ENCODE measurements around the gene AHSG. TPM values are rescaled to one million over a fixed set of nuclear protein-coding genes. Genes with fewer than 3 reads are reported as not detected.

AHSG gene
- total and polyA plus RNA-seq, 7 donors: not detected

DNA sequence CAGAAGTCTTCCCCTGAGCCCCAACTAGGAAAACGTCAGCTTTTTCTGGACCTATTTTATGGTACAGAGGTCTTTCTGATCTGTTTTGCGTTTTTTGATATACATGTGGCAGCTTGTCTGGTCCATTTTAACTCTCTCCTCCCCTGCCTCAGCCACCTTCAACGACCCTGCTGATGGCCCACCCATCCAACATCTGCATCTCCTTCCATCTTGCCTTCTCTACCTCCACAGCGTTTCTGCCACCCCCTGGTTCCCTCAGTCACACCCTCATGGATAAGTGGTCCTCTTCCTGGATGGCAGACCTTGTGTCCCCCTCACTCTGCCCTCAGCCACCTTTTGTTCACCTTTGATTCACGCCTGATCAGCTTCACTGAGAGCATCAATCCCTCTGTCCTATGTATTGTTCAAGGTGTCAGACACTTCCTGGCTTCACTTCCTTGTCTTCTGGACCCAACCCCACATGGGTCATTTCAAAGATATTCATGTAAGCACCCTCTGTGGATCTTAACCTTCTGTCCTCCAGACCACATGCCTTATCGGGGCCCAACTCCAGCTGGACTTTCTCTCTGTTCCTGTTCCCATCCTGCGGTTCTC, 13.5 kb downstream of the AHSG start:
- no peak for ATAC-seq
- H3K27me3 ChIP-seq (ENCODE audit: insufficient read depth in 3 of 3, low read length in 2 of 3): peaks cover 0 to 12% (median 2%) of the 10 kb centered on the region in 3 donors
- intact Hi-C loops (cut with DNase I): no loop called here
- H3K27ac ChIP-seq: no peak overlapping the region
- H3K9me3 ChIP-seq: no peaks in the 10 kb centered on the region
- H3K4me1 ChIP-seq: no peaks in the 10 kb centered on the region
- no peak overlapping the region for H3K4me3 ChIP-seq
- TF ChIP-seq, protein P1, sequence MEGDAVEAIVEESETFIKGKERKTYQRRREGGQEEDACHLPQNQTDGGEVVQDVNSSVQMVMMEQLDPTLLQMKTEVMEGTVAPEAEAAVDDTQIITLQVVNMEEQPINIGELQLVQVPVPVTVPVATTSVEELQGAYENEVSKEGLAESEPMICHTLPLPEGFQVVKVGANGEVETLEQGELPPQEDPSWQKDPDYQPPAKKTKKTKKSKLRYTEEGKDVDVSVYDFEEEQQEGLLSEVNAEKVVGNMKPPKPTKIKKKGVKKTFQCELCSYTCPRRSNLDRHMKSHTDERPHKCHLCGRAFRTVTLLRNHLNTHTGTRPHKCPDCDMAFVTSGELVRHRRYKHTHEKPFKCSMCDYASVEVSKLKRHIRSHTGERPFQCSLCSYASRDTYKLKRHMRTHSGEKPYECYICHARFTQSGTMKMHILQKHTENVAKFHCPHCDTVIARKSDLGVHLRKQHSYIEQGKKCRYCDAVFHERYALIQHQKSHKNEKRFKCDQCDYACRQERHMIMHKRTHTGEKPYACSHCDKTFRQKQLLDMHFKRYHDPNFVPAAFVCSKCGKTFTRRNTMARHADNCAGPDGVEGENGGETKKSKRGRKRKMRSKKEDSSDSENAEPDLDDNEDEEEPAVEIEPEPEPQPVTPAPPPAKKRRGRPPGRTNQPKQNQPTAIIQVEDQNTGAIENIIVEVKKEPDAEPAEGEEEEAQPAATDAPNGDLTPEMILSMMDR (IDR thresholded peaks at IDR 0.05): no peak
- no peak for DNase-seq
- whole genome bisulfite sequencing, 3 donors: 62 to 75% (median 71%) methylated on average over 7 of the region's 7 CpGs
- H3K36me3 ChIP-seq (ENCODE audit: insufficient read depth in 1 of 2, low read depth in 1 of 2): no peaks in the 10 kb centered on the region

DNA sequence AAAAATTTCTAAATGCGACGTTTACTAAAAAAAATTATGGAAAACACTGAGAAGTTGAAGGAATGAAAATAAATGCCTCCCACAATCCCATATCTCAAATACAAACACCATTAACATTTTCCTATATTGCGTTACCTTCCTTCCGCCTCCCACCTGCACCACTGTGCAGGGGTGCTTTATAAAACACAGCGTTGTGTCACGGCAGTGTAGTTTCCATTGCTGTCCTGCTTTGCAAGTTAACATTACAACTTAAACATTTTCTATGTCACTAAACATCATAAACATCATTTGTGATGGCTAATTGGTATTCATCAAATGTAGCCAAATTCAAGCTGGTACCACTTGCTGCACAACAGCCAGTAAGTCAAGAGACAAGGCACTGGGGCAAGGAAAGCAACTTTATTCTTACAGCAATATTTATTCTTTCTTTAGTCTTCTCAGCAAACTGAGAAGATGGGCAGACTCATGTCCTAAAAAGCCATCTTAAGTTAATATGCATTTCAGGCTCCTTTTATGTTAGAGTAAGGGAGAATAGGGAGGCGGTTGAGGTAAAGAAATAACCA, 15.1 kb downstream of the AHSG start:
- Histone ChIP-seq H3K9me3 (no peaks in the 10 kb centered on the region), H3K4me1 (no peaks in the 10 kb centered on the region), H3K36me3 (ENCODE audit: insufficient read depth in 1 of 2, low read depth in 1 of 2) (no peaks in the 10 kb centered on the region), H3K4me3 (no peak overlapping the region), H3K27me3 (ENCODE audit: insufficient read depth in 3 of 3, low read length in 2 of 3) (peaks cover 0 to 12% (median 2%) of the 10 kb centered on the region in 3 donors), H3K27ac (no peak overlapping the region)
- WGBS, 3 donors: 91 to 92% (median 92%) methylated on average over 7 of the region's 7 CpGs
- no peak for DNase-seq
- ATAC-seq: no peak
- intact Hi-C loops (cut with DNase I): no loop called here
- TF ChIP-seq, protein P1 (IDR thresholded peaks at IDR 0.05): no peak

DNA sequence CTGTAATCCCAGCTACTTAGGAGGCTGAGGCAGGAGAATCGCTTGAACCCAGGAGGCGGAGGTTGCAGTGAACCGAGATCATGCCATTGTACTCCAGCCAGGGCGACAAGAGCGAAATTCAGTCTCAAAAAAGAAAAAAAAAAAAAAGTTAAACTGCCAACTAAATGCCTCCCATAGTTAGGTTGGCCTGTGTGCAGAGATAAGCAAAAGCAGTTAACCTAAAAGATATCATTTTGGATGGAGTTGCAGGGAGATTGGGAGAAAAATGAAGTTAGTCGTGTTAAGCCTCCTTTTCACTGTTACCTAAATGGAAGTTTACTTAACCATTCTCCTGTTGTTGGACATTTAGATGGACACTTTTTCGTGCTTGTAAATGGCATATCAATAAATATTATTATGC, 15.9 kb downstream of the AHSG start:
- Histone ChIP-seq H3K4me1 (no peaks in the 10 kb centered on the region), H3K9me3 (no peaks in the 10 kb centered on the region), H3K4me3 (no peak overlapping the region), H3K27me3 (ENCODE audit: insufficient read depth in 3 of 3, low read length in 2 of 3) (peaks cover 0 to 12% (median 2%) of the 10 kb centered on the region in 3 donors), H3K36me3 (ENCODE audit: insufficient read depth in 1 of 2, low read depth in 1 of 2) (no peaks in the 10 kb centered on the region), H3K27ac (no peak overlapping the region)
- WGBS, 3 donors: 76 to 80% (median 80%) methylated on average over 7 of the region's 7 CpGs
- TF ChIP-seq, protein P1 (IDR thresholded peaks at IDR 0.05): no peak
- intact Hi-C loops (cut with DNase I): no loop called here
- no peak for ATAC-seq
- no peak for DNase-seq

DNA sequence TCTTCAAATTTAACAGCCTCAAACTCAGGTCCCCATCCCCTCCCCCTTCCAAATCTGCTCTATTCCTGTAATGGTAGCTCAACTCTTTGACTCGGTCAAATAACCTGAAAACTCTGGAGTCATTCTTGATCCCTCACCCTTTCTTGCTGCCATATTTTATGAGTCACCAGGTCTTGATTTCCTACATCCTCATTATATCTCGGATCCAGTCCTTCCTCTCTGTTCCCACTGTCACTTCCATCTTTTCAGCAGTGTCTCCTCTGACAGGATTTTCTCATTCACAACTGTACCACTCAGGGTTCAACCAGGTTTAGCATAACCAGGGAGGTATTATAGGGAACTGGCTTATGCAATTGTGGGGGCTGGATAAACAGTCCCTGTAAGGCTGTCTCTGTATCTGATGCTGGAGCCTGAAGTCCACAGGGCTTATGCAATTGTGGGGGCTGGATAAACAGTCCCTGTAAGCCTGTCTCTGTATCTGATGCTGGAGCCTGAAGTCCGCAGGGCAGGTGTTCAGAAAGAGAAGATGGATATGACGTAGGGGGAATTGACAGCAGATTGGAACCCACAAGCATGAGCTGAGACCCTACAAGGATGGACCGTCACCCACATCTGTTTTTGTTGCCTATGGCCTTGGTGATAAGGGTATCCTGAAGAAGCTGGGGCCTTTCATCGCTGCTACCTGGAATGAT, 18.2 kb downstream of the AHSG start:
- DNase-seq (no peak), ATAC-seq (no peak)
- TF ChIP-seq, protein P1 (IDR thresholded peaks at IDR 0.05): no peak
- no peaks in the 10 kb centered on the region for H3K36me3 ChIP-seq (ENCODE audit: insufficient read depth in 1 of 2, low read depth in 1 of 2)
- peaks cover 0 to 12% (median 2%) of the 10 kb centered on the region in 3 donors for H3K27me3 ChIP-seq (ENCODE audit: insufficient read depth in 3 of 3, low read length in 2 of 3)
- intact Hi-C loops (cut with DNase I): no loop called here
- H3K4me1 ChIP-seq: no peaks in the 10 kb centered on the region
- H3K27ac ChIP-seq: no peak overlapping the region
- H3K4me3 ChIP-seq: no peak overlapping the region
- no peaks in the 10 kb centered on the region for H3K9me3 ChIP-seq
- 66 to 82% (median 66%) methylated on average over 6 of the region's 6 CpGs for WGBS, 3 donors
